GM23338 (cell line): Measurements from ENCODE around the gene SUSD3. TPM values are rescaled to one million over a fixed set of nuclear protein-coding genes. Genes with fewer than 3 reads are reported as not detected.

ENCODE experiments used
- ATAC-seq: fragments of 200-7000 bp; cut with Tn5 transposase; 3 replicates; pipeline ENCODE4 v1.9.1; 2020
- DNase-seq: peaks from one replicate; pipeline ENCODE4 v3.0.0-alpha.2; 2015; ENCODE audit warnings: low spot score
- H2AFZ ChIP-seq: fragments of 200-600 bp; sonication (generic); 2 replicates; pipeline ENCODE4 v1.8.0; 2016; ENCODE audit warnings: antibody characterized with exemption, mild to moderate bottlenecking, moderate library complexity
- H3F3A ChIP-seq: fragments of 200-600 bp; sonication (generic); replicated peaks from 2 replicates; pipeline ENCODE4 v1.8.0; 2017; ENCODE audit warnings: antibody characterized with exemption, mixed run types, low read depth
- H3K27ac ChIP-seq: fragments of 200-600 bp; sonication (generic); 2 replicates; pipeline ENCODE4 v1.6.1; 2016; ENCODE audit warnings: low read depth
- H3K27me3 ChIP-seq: fragments of 200-600 bp; sonication (generic); 2 replicates; pipeline ENCODE4 v1.8.0; 2016; ENCODE audit warnings: mild to moderate bottlenecking, mixed run types, moderate library complexity; ENCODE audit not compliant: insufficient read depth
- H3K36me3 ChIP-seq: fragments of 200-600 bp; sonication (generic); 2 replicates; pipeline ENCODE4 v1.8.0; 2016; ENCODE audit warnings: mild to moderate bottlenecking; ENCODE audit not compliant: insufficient read depth
- H3K4me1 ChIP-seq: fragments of 200-600 bp; sonication (generic); 2 replicates; pipeline ENCODE4 v1.8.0; 2016; ENCODE audit warnings: mild to moderate bottlenecking, moderate library complexity; ENCODE audit not compliant: insufficient read depth
- H3K4me2 ChIP-seq: fragments of 200-600 bp; sonication (generic); 2 replicates; pipeline ENCODE4 v1.7.1; 2017; ENCODE audit warnings: mixed run types
- H3K4me3 ChIP-seq: fragments of 200-600 bp; sonication (generic); 2 replicates; pipeline ENCODE4 v1.6.1; 2016; ENCODE audit warnings: mixed run types
- H3K79me2 ChIP-seq: fragments of 200-600 bp; sonication (generic); replicated peaks from 2 replicates; pipeline ENCODE4 v1.8.0; 2017; ENCODE audit warnings: mild to moderate bottlenecking; ENCODE audit not compliant: insufficient read depth
- H3K9me2 ChIP-seq: fragments of 200-600 bp; sonication (generic); 2 replicates; pipeline ENCODE4 v1.8.0; 2017; ENCODE audit not compliant: insufficient read depth
- H4K20me1 ChIP-seq: fragments of 200-600 bp; sonication (generic); replicated peaks from 2 replicates; pipeline ENCODE4 v1.8.0; 2017; ENCODE audit warnings: mild to moderate bottlenecking; ENCODE audit not compliant: insufficient read depth
- H3K27ac Mint-ChIP-seq: 2 replicates; pipeline ENCODE4 v1.8.0; 2020; ENCODE audit warnings: inconsistent platforms, mild to moderate bottlenecking, moderate library complexity, mixed read lengths
- H3K27me3 Mint-ChIP-seq: 3 replicates; pipeline ENCODE4 v1.8.0; 2022; ENCODE audit warnings: low read depth, mild to moderate bottlenecking, moderate library complexity, mixed read lengths, inconsistent platforms; ENCODE audit not compliant: insufficient read depth, poor library complexity
- H3K36me3 Mint-ChIP-seq: 3 replicates; pipeline ENCODE4 v1.8.0; 2021; ENCODE audit warnings: low read depth, mild to moderate bottlenecking, inconsistent platforms, moderate library complexity, mixed read lengths
- H3K4me1 Mint-ChIP-seq: 3 replicates; pipeline ENCODE4 v1.8.0; 2020; ENCODE audit warnings: mild to moderate bottlenecking, inconsistent platforms, mixed read lengths
- H3K4me3 Mint-ChIP-seq: 3 replicates; pipeline ENCODE4 v1.8.0; 2021; ENCODE audit warnings: moderate library complexity, mild to moderate bottlenecking, inconsistent platforms, mixed read lengths
- H3K9me3 Mint-ChIP-seq: 3 replicates; pipeline ENCODE4 v1.8.0; 2020; ENCODE audit warnings: moderate library complexity, mild to moderate bottlenecking, inconsistent platforms, mixed read lengths
- CREB1 ChIP-seq: fragments of 250-450 bp; sonication (Bioruptor Pico); IDR thresholded peaks from 2 replicates; pipeline ENCODE4 v1.5.0; 2020; ENCODE audit warnings: low read depth, mild to moderate bottlenecking, moderate library complexity
- CTCF ChIP-seq, 2 experiments: fragments of 200-600 bp in 1 of 2; sonication (generic) in 1 of 2; conservative IDR thresholded peaks; 2 replicates each; pipeline versions ENCODE4 v1.5.1 to v1.6.1; 2016 to 2017; ENCODE audit warnings: antibody characterized with exemption in 2 of 2, low read depth in 2 of 2, mild to moderate bottlenecking in 2 of 2, moderate library complexity in 1 of 2
- ETS1 ChIP-seq: IDR thresholded peaks from 2 replicates; pipeline ENCODE4 v1.6.1; 2016; ENCODE audit warnings: antibody characterized with exemption
- EZH2 ChIP-seq: fragments of 200-600 bp; sonication (generic); IDR thresholded peaks from one replicate; pipeline ENCODE4 v1.8.0; 2017; ENCODE audit warnings: antibody characterized with exemption, mild to moderate bottlenecking, low read depth; ENCODE audit not compliant: unreplicated experiment
- EZH2phosphoT487 ChIP-seq: fragments of 200-600 bp; sonication (generic); IDR thresholded peaks from one replicate; pipeline ENCODE4 v1.8.1; 2018; ENCODE audit warnings: antibody characterized with exemption; ENCODE audit not compliant: unreplicated experiment
- JUNB ChIP-seq: IDR thresholded peaks from one replicate; pipeline ENCODE4 v1.6.1; 2016; ENCODE audit warnings: antibody characterized with exemption; ENCODE audit not compliant: unreplicated experiment
- NANOG ChIP-seq: IDR thresholded peaks from 2 replicates; pipeline ENCODE4 v1.6.1; 2016; ENCODE audit warnings: antibody characterized with exemption, borderline replicate concordance
- POLR2AphosphoS5 ChIP-seq: IDR thresholded peaks from 2 replicates; pipeline ENCODE4 v1.6.1; 2016; ENCODE audit warnings: antibody characterized with exemption, low read depth
- REST ChIP-seq: IDR thresholded peaks from one replicate; pipeline ENCODE4 v1.6.1; 2018; ENCODE audit warnings: antibody characterized with exemption; ENCODE audit not compliant: unreplicated experiment
- STAT1 ChIP-seq: IDR thresholded peaks from one replicate; pipeline ENCODE4 v1.6.1; 2016; ENCODE audit warnings: antibody characterized with exemption; ENCODE audit not compliant: unreplicated experiment
- ZNF114 ChIP-seq: fragments of 250-450 bp; sonication (Bioruptor Pico); IDR thresholded peaks from 2 replicates; pipeline ENCODE4 v1.5.0; 2020; ENCODE audit warnings: mild to moderate bottlenecking, moderate library complexity
- ZNF331 ChIP-seq: fragments of 250-450 bp; sonication (Bioruptor Pico); IDR thresholded peaks from 2 replicates; pipeline ENCODE4 v1.5.0; 2020; ENCODE audit warnings: low read depth, mild to moderate bottlenecking, moderate library complexity
- ZNF462 ChIP-seq: fragments of 250-450 bp; sonication (Bioruptor Pico); IDR thresholded peaks from 2 replicates; pipeline ENCODE4 v1.5.0; 2020; ENCODE audit warnings: mild to moderate bottlenecking, moderate library complexity
- polyA plus RNA-seq: library from polyadenylated mRNA; unstranded; fragments of >200 nt; fragmentation: Nextera tagmentation; extraction: Ambion mirVana; gene quantifications from 2 replicates; pipeline ENCODE4 v1.2.1, GENCODE V29; 2016
- total RNA-seq: library from RNA; depleted of rRNA; stranded (reverse); fragments of >200 nt; shearing (Covaris generic); gene quantifications from 2 replicates; pipeline ENCODE4 v1.2.3, GENCODE V29; 2014

SUSD3 gene
- total and polyA plus RNA-seq, 2 experiments from 2014 or later, result 6.9 to 20.1 TPM

GRCh38 chr9:93060746-93061259 lies 2.3 kb downstream of the SUSD3 start:
- peaks cover 24% of the 10 kb centered on the region for H3K27me3 Mint-ChIP-seq

More at GRCh38 chr9:93060746-93061259, 2.3 kb downstream of the SUSD3 start:
- Histone ChIP-seq H3K4me1 (peaks cover 21% of the 10 kb centered on the region; the same call in 1 of the 2 replicates), H4K20me1 (no peaks in the 10 kb centered on the region), H3K27ac (no peak overlapping the region), H3K4me3 (no peak overlapping the region), H3K36me3 (no peaks in the 10 kb centered on the region), H3F3A (0 out of 2 replicates have a peak, but pooled peaks cover 5% of the 10 kb centered on the region), H3K4me2 (no peak overlapping the region), H3K27me3 (peaks cover 4% of the 10 kb centered on the region), H2AFZ (no peak overlapping the region), H3K9me2 (no peaks in the 10 kb centered on the region), H3K79me2 (no peaks in the 10 kb centered on the region)
- Mint-ChIP-seq H3K9me3 (no peaks in the 10 kb centered on the region), H3K36me3 (no peaks in the 10 kb centered on the region), H3K27ac (no peak overlapping the region), H3K4me3 (no peak overlapping the region), H3K4me1 (peaks cover 31% of the 10 kb centered on the region)
- ATAC-seq (no peak), DNase-seq (no peak)
- TF ChIP-seq EZH2phosphoT487 (no peak), POLR2AphosphoS5 (no peak), NANOG (no peak), JUNB (no peak), CREB1 (CRISPR knock-in tag) (no peak), EZH2 (no peak), REST (no peak), CTCF (conservative IDR thresholded peaks at IDR 0.05; ENCODE audit: low read depth in 2 of 2) (no peak), STAT1 (no peak), ZNF114 (CRISPR knock-in tag) (no peak), ETS1 (no peak), ZNF331 (CRISPR knock-in tag) (no peak), ZNF462 (no peak)
